NCI-H1105 (cell line): Measurements from ENCODE around the gene GABBR2.

ENCODE experiments used
- DNase-seq: peaks from one replicate; lab custom pipeline; 2025; lab: John Stamatoyannopoulos, UW

GABBR2 gene

GRCh38 chr9:98402019-98402840 lies 306.5 kb downstream of the GABBR2 start:
- no peak for DNase-seq

GRCh38 chr9:98401140-98402018 lies 307.4 kb downstream of the GABBR2 start:
- no peak for DNase-seq

DNA sequence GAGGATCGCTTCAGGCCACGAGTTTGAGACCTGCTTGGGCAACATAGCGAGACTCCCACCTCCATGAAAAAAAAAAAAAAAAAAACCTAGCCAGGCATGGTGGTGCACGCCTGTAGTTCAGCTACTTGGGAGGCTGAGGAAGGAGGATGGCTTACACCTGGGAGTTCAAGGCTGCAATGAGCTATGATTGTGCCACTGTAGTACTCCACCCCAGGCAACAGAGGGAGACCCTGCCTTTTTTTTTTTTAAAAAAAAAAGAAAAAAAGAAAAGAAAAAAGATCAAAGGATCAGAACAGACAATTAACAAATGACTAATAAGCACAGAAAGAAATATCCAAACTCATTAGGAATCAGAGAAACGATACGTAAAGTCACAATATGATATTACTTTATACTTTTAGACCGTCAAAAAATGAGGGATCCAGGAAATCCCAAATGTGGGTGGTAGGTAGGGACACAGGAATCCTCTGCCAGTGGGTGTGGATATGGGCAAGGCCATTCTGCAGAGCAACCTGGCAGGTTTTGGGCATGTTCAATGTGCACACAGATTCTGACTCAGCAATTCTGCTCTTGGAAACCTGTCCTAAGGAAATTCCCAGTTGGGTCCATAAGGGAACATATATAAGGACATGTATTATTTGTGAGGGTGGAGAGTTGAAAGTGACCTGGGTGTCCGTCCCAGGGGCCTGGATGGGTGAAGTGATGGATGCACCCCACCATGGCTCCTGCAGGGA lies 308.6 kb downstream of the GABBR2 start:
- DNase-seq: no peak

- DNase-seq: no peak
These were observed 312.1 kb downstream of the GABBR2 start for GRCh38 chr9:98396656-98397055.

DNA sequence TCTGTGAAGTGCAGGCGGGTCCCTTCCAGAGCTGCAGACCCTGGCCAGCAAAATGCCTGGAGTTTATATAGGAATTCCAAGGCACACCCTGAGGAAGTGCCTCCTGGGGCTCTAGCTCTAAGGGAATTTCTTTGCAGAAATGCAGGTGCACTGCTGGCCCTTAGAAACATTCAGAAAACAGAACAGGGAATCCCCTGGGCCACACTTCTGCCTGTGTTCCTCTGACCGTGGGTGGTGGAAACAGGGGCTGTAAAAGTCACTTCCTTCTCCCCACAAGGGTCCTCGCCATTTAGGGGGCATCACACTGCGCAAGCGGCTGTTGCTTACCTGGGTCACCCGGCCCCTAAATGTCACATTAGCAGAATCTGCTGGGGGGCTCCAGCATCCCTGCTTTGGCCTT lies 312.5 kb downstream of the GABBR2 start:
- no peak for DNase-seq

DNA sequence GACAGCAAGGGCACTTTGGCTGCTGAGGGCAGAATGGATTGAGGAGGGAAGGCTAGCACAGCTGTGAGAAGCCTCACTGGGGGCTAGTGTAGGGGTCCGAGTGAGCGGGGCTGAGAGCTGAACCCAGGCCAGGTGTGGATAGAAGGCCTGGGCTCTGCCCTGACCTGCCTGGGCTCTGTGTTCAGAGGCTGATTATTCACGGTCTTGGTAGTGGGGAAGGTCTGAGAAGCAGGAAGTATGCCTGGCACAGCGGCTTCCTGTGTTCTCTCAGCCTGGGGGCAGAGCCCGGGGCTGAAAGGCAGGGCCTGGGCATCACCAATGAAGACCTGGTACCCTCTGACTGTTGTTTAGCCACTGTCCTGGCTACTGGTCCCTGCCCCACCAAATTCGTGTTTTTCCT lies 316.9 kb downstream of the GABBR2 start:
- no peak for DNase-seq

- no peak for DNase-seq
These were observed 317.3 kb downstream of the GABBR2 start for GRCh38 chr9:98391406-98391805.

- no peak for DNase-seq
These were observed 323.0 kb downstream of the GABBR2 start for GRCh38 chr9:98385751-98386150.

DNA sequence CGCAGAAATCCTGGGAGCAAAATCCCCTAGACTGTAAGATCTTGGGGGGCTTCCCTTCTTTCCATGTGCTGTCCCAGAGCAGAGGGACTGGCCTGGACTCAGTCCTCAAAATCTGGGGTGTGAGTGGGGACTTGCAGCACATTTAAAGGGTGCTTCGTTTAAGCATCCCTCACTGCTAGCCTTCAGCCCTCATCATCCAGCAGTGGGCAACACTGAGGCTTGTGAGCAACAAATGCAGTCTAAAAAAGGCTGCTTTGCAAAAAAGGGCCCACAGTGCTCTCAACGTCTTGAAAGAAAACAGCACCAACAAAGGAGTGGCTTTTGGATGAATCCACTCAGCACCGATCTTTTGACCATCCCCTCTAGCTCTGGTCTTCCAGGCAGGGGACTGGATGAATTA lies 325.0 kb downstream of the GABBR2 start:
- DNase-seq: no peak

- no peak for DNase-seq
These were observed 327.2 kb downstream of the GABBR2 start for GRCh38 chr9:98381311-98382103.

DNA sequence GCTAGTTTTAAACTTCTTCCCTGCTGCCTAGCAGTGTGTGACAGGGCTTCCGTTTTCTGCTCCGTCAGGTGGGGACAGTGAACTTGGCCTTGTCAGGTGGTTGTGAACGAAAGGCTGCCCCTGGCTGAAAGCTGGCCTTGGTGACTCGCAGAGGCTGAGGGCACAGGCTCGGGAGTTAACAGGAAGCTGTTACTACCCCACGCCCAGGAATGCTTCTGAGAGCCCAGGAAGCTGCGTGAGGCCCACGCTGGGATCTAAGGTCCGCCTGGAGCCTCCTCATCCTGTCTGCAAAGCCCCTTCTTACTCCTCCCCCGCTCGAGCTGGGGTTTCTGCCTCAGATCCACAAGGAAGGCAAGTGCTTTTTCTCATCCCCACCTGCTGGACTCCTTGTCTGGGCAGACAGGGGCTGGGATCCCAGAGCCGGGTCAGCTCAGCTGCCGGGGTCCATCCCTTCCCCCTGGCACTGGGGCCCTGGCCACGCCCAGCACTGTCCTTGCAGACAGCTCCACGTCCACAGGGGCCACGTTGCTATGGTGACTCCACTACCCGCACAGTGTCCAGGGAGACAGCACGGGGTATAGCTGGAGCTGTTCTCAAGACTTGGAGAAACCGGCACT lies 328.6 kb downstream of the GABBR2 start:
- no peak for DNase-seq

- no peak for DNase-seq
These were observed 329.2 kb downstream of the GABBR2 start for GRCh38 chr9:98379572-98379971.

GRCh38 chr9:98378794-98379193 lies 329.9 kb downstream of the GABBR2 start:
- no peak for DNase-seq

DNA sequence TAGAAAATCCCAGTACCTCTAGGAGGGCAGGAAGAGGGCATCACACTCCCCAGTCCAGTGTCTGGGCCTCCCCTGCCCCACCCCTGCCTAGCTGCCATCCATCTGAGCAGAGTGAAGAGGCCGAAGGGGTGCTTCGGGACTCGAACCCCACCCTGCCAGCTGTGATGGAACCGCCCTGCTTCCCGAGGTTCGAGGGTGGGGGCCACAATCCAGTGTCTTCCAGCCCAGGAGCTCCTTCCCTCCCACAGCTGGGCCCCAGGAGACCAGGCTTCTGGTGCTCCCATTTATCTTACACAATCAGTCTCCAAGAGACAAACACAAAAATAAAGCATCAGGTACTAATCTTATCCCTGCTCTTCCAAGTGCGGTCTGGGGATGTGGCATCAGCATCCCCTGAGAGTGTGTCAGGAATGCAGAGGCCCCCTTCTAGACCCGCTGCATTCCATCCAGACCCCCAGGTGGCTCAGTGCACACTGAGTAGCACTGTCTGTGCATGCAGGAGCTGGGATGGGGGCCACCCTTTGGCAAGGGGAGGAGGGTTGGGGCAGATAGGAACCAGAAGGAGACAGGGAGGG lies 330.4 kb downstream of the GABBR2 start:
- no peak for DNase-seq

DNA sequence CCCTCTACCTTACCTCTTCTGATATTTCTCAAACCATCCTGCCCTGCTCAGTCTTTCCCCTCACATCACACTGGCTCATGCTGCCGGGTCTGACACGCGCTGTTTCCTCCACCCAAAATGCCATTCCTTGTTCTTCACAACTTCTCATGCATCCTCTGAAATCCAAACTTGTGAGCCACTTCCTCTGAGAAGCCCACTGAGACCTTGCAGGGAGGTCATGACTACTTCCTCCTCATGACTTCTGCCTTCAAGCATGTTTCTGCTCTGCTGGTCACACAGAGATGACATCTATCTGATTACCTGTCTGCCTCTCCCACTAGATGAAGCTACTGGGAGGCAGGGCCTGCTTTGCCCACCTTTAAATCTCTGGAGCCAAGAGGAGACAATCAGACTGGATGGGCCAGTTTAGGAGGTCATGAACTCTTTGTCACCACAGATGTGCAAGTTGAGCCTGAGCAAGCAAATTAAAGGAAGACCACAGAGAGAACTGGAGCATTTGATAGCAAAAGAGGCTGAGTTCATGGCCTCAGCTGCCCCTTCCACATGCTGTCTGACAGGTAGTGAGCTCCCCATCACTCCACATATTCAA lies 333.5 kb downstream of the GABBR2 start:
- DNase-seq: no peak

- DNase-seq: no peak
These were observed 334.2 kb downstream of the GABBR2 start for GRCh38 chr9:98374385-98375051.

GRCh38 chr9:98373609-98374008 lies 335.1 kb downstream of the GABBR2 start:
- no peak for DNase-seq

GRCh38 chr9:98372077-98372836 lies 336.5 kb downstream of the GABBR2 start:
- DNase-seq: no peak

GRCh38 chr9:98370976-98371315 lies 337.8 kb downstream of the GABBR2 start:
- DNase-seq: no peak
